Esophagus squamous epithelium (tissue), 4 donors: Measurements from ENCODE around the gene MYO15B.

Experiments
- CTCF ChIP-seq, 6 experiments: fragments of 450-650 bp in 4 of 6; fragments of 200-600 bp in 2 of 6; sonication (generic) in 2 of 6; IDR thresholded peaks; one replicate each; pipeline ENCODE4 v1.5.1; 2016 to 2019; ENCODE audit warnings: antibody characterized with exemption in 6 of 6, mild to moderate bottlenecking in 4 of 6, moderate library complexity in 4 of 6
- POLR2A ChIP-seq, 4 donors: fragments of 450-650 bp; IDR thresholded peaks; one replicate each; pipeline ENCODE4 v1.6.1; 2017; ENCODE audit warnings: antibody characterized with exemption in 4 of 4, mild to moderate bottlenecking in 4 of 4, moderate library complexity in 3 of 4

DNA sequence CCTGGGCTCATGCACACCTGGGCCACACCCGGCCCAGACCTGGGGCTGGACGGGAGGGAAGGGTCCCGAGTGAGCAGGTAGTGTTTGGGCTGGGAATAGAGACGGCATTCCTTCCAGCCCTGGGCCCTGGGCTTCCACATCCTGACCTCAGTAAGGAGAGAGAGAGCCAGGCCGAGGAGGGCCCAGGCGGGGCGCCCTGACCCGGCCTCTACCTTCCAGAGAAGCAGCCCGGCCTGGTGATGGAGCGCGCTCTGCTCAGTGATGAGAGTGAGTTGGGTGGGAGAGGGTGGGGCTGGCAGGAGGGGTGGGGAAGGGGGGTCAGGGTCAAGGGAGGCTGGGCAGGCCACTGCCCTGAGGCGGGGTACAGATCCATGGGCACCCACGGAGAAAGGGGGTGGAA is 13.6 kb upstream of the MYO15B start:
- TF ChIP-seq POLR2A (IDR thresholded peaks at IDR 0.05) (no peak), CTCF (IDR thresholded peaks at IDR 0.05) (no peak)
